HG02840 (cell line): ENCODE measurements around the gene GPR15LG.

Experiments
- ATAC-seq: cut with Tn5 transposase; IDR thresholded peaks from one replicate; pipeline ENCODE4 v1.9.1; 2021; ENCODE audit warnings: mild to moderate bottlenecking, moderate library complexity, moderate number of reproducible peaks; ENCODE audit not compliant: unreplicated experiment, low FRiP score

The GPR15LG gene

GRCh38 chr10:84211566-84211965 lies 38.0 kb downstream of the GPR15LG start:
- ATAC-seq = no peak

DNA sequence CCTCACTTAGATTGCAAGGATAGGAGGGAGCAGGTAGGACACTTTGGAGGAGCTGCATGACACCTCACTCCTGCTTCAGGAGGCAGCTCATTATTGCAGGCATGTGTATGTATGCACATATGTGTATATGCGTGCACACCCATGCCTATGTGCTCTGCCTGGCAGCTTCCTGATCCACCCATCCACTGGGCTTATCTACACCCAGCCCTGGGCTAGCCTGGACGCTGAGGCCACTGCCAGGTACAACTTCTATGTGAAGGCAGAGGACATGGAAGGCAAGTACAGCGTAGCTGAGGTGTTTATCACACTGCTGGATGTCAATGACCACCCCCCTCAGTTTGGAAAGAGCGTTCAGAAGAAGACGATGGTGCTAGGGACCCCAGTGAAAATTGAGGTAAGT lies 38.4 kb downstream of the GPR15LG start:
- no peak for ATAC-seq

- ATAC-seq = no peak
Observed at GRCh38 chr10:84213076-84213475, 39.5 kb downstream of the GPR15LG start.

DNA sequence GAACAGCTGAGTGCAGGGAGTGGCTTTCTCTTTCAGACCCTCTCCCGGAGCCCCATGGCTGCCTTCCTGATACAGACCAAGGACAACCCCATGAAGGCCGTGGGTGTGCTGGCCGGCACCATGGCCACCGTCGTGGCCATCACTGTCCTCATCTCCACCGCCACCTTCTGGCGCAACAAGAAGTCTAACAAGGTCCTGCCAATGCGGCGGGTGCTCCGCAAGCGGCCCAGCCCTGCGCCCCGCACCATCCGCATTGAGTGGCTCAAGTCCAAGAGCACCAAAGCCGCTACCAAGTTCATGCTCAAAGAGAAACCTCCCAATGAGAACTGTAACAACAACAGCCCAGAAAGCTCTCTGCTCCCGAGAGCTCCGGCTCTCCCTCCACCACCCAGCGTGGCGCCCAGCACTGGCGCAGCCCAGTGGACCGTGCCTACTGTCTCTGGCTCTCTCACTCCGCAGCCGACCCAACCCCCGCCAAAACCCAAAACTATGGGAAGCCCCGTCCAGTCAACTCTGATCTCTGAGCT lies 40.5 kb downstream of the GPR15LG start:
- ATAC-seq = no peak

GRCh38 chr10:84214612-84215235 lies 41.1 kb downstream of the GPR15LG start:
- no peak for ATAC-seq

GRCh38 chr10:84216834-84217233 lies 43.2 kb downstream of the GPR15LG start:
- no peak for ATAC-seq

- no peak for ATAC-seq
Observed at GRCh38 chr10:84217746-84218145, 44.1 kb downstream of the GPR15LG start.

DNA sequence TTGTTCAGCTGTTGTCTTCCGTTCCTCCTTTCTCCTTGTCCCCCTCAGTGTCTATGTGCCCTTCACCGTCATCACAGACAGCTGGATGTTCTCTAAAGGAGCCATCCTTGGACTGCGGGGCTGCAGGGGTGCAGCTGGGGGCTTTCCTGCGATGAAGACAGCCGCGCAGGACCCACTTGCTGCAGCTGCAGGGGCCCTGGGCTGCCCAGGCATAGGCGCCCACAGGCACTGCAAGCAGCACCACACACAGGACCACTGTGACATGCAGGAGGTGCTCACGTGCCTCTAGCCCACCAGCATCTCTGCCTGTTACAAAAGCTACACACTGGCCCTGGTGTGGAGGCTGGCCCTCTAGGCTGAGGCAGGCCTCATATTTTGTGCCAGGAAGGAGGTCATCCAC lies 48.3 kb downstream of the GPR15LG start:
- ATAC-seq = no peak

DNA sequence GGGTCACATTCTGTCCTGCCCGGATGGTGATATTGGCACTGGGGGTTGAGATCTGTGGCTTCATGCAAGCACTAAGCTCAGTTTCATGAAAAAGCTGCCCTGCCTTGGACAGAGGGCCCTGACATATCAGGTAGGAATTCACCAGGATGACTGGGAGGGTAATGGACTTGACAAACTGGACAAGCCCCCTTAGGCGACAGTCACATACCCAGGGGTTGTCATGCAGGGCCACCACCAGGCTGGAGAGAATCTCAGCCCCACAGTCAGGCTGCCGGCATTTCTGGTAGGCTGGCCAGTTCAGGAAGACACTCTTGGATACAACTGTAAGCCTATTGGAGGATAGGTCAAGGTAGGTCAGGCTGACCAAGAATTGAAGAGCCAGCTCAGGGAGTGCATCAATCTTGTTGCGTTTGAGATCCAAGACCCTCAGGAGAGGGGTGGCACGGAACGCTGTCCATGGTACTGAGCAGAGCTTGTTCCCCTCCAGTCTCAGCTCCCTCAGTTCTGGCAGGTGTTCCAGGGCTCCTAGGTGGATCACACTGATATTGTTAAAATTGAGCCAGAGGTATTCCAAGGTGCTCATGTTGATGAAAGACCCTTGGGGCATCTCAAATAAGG lies 50.9 kb downstream of the GPR15LG start:
- no peak for ATAC-seq

GRCh38 chr10:84225427-84226173 lies 52.0 kb downstream of the GPR15LG start, which contains the start of gene LRIT2:
Gene LRIT2, minus strand, starts transcription at chr10:84225544. Its CDS starts 24 bp downstream, at chr10:84225520.
- ATAC-seq = no peak

- ATAC-seq = no peak
Observed at GRCh38 chr10:84226616-84227015, 53.0 kb downstream of the GPR15LG start.

GRCh38 chr10:84227810-84228209 lies 54.2 kb downstream of the GPR15LG start:
- ATAC-seq = no peak

DNA sequence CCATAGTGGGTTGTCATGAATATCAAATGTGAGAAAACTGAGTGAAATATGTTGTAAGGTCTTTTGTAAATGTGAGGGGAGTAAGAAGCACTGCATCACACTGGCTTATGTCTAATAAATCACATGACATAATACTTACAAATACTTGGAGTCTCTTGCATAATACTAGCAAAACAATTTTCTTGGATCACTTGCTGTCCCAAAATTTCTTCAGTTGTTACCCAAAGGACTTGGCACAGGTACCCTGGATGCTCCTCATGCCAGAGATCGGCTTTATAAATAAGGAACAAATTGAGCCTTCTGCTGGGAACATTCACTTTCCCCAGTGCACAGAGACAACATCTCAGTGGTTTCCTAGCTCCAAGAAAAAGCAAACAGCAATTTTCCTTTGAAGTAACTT lies 56.8 kb downstream of the GPR15LG start:
- no peak for ATAC-seq

GRCh38 chr10:84232376-84232775 lies 58.8 kb downstream of the GPR15LG start:
- no peak for ATAC-seq

GRCh38 chr10:84233940-84234339 lies 60.3 kb downstream of the GPR15LG start:
- no peak for ATAC-seq

GRCh38 chr10:84234479-84234878 lies 60.9 kb downstream of the GPR15LG start:
- ATAC-seq = no peak
